ENCODE measurements around the gene STK10.

Gene STK10

DNA sequence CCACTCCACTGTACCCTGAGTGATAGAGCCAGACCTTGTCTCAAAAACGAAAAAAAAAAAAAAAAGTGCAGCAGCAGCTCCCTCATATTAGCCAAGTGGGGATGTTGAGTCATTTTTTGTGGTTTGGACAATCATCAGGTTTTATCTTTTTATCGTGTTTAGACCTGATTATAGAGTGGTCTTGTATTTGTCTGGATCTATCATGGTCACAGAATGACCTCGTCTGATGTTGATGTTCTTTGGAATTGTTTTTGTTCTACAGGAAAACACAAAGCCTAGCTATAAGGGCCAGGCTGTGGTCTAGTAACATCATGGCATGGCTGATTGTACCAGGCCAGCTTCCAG is 179.9 kb downstream of the STK10 start:
- no peak for DNase-seq (ENCODE audit: low spot score)

DNA sequence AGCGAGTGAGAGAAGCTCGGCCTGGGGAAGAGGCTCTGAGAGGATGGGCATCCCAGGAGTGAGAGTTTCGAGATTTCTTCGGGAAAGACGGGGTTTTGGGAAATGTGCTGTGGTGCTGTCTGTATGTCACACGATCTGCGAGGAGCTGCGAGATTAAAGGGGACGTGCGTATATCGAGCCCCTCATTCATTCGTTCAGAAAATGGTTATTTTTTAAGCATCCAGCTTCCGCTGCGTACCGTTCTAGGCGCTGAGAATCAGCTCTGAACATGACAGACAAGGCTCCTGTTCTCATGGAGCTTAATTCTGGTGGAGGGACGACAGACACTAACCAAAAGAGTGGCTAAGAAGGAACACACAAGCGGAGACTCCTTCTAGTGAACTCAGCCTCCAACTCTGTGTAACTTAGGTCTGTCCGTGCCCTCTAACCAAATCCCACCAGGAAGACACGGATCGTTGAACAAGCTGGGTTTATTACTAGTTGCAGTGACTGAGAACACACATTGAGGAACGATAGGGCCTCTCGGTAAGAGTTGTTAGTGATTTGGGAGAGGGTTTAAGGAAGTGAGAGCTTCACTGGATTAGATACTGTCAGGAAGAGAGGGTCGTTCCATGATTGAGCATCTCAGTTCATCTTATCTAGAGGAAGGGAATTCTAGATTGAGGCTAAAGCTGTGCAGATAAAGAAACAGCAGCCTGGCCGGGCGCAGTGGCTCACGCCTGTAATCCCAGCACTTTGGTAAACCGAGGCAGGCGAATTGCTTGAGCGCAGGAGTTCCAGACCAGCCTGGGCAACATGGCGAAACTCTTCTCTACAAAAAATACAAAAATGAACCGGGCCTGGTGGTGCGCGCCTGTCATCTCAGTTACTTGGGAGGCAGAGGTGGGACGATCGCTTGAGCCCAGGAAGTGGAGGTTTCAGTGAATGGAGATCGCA is 180.6 kb downstream of the STK10 start:
- no peak for DNase-seq (ENCODE audit: low spot score)

DNA sequence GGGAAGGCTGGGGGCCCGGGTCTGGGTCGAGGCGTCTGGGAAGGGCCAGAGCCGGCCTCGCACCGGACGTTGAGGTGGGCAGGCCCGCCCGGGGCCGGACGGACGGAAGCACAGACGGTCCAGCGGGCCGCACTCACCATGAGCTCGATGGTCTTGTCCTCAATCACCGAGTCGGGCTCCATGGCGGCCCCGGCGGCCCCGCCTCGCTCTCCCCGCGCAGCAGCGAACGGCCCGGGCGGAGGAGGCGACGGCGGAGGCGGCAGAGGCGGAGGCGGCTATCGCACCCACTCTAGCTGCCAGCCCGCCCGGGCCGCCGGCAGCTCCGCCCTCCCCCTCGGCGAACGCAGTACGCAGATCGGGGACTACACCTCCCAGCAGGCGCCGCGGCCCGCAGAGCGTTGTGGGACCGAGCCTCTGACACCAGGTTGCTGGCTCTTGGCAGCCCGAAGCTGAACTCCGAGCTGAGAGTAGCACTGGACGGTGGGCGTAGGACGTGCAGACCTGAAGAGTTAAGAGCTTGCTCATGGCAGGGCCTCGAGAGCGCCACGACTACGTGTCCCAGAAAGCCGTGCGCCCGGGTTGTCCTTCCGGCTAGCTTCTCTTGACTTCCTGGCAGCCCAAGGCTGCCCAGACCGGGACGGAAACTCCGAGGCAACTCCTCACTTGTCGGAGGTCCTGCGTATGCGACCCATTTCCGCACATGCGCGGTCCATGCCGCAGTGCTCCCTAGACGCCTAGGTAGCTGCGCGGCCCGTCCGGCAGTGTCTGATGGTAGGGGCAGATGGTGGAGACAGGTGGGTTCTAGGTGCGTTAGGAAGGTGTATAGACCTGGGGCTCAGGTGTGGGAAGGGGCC is 181.5 kb downstream of the STK10 start, which contains the start of gene FBXW11:
FBXW11 (minus strand) TSS at position 318 of the 854 bp plus-strand sequence; CDS start at position 182, 136 bp downstream.
- peak; percentile 97 for DNase-seq (ENCODE audit: low spot score)

DNA sequence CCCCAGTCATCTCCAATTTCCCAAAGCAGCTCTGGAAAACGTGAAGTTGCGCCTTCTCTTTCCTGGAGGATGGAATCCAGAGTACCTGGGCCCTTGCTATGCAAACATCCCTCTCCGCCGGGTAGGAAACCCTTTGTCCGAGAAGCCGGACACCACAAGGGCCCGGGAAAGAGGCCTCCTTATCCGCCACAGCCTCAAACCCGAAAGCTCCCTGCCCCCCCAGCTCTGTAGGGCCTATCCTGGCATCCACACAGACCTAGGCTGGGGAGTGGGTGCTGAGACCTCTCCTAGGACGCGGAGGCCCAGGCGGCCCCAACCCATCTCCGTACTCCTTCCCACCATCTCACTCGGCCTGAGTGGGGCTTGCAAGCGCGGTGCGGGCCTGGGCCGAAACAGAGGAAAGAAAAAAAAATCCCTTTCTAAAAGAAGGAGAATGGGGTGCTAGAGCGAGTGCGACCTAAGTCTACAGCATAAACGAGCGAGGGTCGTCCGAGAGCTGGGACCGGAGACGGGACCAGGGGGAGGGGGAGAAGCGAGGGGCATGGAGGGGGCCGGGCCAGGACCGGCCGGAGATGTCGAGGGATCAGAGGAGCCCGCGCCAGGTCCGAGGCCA is 182.2 kb downstream of the STK10 start:
- peak; percentile 44 for DNase-seq (ENCODE audit: low spot score)

DNA sequence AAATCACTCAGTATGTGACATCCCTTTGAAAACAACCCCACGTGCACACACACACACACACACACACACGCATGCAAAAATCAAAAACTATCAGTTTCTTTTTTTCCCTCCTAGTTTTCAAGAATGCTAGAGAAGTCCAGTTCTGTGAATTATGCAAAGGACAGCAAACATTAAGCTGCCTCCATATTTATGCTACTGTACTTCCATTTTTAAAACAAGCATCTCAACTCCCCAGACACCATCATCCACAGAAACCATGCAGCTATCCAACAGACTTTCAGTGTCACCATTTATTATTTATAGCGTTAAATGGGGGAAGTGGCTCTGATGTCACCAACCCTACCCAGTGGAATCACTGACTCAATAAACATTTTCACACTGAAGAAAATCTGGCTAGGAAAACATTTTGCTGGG is 183.2 kb downstream of the STK10 start:
- no peak for DNase-seq (ENCODE audit: low spot score)

DNA sequence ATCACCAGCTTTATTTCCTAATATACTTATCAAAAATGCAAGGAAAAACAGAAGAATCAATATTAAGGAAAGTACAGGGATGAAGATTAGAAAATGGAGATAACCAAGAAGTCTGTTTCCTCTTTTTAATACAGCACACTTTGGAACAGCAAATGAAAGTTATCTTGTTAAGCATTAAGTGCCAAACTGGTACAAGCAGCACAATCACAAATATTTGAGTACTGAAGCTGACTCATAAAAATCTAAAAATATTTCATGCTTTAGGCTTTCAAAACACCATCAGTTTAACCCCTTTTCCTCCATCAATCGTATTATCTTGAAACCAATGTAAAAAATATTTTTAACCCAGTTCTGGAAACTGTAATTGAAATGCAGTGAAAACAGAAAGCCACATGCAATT is 184.3 kb downstream of the STK10 start:
- DNase-seq (ENCODE audit: low spot score): no peak

DNA sequence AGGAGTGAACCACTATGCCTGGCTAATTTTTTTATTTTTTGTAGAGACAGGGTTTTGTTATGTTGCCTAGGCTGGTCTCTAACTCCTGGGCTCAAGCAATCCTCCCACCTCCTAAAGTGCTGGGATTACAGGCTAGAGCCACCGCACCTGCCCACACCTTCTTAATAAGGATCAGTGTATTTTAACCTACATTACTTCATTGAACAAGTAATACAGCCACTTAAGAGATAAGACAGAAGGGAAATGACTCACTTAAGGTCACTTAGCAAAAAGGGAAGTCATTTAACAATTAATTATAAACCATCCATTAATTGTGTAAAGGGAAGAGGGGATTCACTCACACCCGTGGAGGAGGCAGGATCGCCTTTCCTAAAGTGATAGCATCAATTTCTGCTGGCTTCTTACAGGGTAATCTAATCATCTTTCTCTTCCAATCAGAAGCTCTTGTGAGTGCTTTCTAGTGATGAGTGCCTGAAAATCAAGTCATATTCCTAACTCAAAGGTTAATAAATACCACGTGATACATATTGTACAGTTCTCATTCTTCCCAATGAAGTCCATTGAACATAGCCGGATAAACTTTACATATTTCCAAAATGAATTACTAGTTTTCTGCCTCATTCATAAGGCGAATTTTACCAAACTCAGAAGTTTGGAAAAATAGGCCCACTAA is 185.0 kb downstream of the STK10 start:
- no peak for DNase-seq (ENCODE audit: low spot score)

DNA sequence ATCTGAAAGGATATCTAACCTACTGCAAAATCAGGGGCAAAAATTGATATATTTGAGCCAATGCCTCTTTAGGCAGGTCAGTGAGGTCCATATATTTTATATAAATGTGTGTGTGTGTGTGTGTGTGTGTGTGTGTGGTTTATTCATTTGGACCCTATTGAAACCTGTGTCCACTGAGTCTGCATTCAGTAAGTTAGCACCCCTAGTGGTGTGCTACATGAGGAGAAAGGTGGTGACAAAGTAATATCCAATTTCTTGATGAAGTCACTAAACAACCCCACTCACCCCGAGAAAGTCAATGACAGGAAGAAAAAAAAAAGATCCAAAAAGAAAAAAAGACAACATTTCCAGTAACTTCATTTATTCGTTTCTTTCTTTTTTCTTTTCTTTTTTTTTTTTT is 185.7 kb downstream of the STK10 start:
- DNase-seq (ENCODE audit: low spot score): peak; percentile 42

DNA sequence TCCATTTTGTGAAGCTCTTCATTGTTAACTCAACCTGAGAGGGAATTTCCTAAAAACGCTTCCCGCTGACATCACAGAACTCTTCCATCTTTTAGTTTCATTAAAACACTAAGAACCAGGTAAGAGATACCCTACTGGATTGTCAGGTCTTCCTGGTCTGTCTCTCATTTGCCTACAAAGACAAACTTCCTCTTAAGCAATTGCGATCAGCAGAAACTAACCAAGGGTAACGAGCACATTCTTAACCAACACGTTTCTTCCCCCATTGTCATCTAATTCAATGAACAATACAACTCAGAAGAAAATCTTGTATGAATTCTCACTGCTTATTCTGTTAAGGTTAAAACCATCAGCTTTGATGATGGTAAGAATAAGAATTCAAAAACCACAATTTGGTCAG is 188.1 kb downstream of the STK10 start:
- no peak for DNase-seq (ENCODE audit: low spot score)

DNA sequence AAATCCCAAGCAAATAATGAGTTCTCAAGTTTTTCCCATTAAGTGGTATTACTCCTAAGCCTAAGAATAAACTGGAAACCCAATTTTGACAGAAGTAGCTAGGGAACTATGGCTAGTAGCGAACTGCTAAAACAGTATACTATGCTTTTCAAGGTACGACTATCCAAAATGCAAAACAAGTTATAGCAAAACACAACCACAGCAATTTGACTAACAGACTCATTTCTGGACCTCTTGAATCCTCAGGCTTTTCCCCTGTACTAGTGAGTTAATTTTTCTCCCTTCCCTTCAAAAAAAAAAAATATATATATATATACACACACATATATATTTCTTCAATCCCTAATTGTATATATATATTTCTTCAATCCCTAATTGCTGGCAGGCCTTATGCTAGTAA is 188.9 kb downstream of the STK10 start:
- no peak for DNase-seq (ENCODE audit: low spot score)

DNA sequence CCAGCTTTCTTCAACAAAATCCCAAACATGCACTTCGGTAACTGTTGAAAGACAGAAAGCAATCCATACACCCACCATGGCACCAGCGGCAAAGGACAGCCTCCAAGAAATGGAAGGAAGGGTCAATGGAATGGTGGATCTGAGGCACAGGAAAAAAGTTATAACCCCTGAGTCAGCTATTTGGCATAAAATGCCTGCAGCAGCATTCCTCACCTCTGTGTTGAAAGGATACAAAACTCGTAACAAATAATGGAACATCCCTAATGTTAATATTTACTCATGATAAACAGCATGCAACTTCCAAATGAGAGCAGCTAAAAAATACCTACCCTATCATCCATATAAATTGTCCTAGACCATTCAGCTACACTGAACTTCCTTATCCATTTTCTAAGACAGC is 191.0 kb downstream of the STK10 start:
- DNase-seq (ENCODE audit: low spot score): no peak

DNA sequence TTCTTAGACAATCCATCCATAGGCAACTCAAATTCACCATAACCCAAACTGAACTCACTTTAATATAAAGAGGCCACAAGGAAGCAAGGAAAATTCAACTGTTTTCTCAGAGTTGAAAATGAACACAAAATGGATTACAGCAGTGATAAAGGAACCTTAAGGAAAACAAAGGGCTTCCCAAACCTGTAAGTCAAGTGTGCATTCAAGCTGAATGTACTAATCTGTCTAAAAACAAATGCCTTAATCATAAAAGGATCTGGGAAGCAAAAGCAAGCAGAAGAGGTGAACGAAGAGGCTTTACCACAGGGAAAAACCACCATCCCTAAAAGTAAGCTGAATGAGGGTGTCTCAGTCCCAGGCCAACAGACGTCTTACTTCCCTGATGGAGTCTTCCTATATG is 195.2 kb downstream of the STK10 start:
- no peak for DNase-seq (ENCODE audit: low spot score)

DNA sequence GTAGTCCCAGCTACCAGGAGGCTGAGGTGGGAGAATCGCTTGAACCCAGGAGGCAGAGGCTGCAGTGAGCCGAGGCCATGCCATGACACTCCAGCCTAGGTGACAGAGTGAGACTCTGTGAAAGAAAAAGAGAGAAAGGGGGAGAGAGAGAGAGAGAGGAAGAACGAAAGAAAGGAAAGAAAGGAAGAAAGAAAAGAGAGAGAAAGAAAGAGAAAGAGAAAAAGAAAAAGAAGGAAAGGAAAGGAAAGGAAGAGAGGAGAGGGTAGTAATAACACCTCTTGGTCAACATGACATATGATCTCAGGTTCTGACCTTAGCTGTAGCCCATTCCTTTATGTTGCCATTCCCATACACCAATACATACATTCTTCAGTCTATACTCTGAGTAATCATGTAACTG is 195.7 kb downstream of the STK10 start:
- DNase-seq (ENCODE audit: low spot score): no peak
